ENCODE measurements around the gene MICAL3. TPM values are rescaled to one million over a fixed set of nuclear protein-coding genes. Genes with fewer than 3 reads are reported as not detected.

The MICAL3 gene
- total and polyA plus RNA-seq, 2 of the 8 experiments (the other 6 are each of a cell fraction or from before 2014, with no cell fraction given) = 8.3 to 41.8 TPM

DNA sequence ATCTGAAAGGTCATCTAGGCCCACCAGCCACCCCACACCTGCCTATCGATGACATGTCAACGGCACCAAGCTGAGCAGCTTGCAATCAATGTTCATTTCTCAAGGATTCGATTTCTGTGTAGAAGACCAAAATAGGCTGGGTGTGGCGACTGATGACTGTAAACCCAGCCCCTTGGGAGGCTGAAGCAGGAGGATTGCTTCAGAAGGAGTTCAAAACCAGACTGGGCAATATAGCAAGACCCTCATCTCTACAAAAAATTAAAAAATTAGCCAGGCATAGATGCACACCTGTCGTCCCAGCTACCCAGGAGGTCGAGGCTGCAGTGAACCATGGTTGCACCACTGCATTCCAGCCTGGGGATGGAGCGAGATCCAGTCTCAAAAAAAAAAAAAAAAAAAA, 108.7 kb downstream of the MICAL3 start:
- no peak overlapping the region for H3K4me2 ChIP-seq (ENCODE audit: insufficient read depth in 1 of 2, low read depth in 2 of 2, low read length in 2 of 2)
- no peak overlapping the region for H2BK5ac ChIP-seq (ENCODE audit: low read depth, low read length)
- no peaks in the 10 kb centered on the region for H3K9me3 ChIP-seq (ENCODE audit: insufficient read depth in 2 of 2, low read depth in 1 of 2, low read length in 1 of 2)
- H2AFZ ChIP-seq (ENCODE audit: low read length) = no peak overlapping the region
- no peak overlapping the region for H3K56ac ChIP-seq (replicated peaks; ENCODE audit: insufficient read length, low read depth, low read length)
- no peak overlapping the region for H2BK120ac ChIP-seq (replicated peaks; ENCODE audit: low read depth, low read length)
- H4K20me1 ChIP-seq (replicated peaks in 1 of 2; ENCODE audit: control insufficient read depth in 1 of 2, insufficient read depth in 2 of 2, low read length in 2 of 2) = peaks cover 6 to 29% of the 10 kb centered on the region in 2 experiments
- no peak overlapping the region for H3K23ac ChIP-seq (ENCODE audit: insufficient read length)
- H4K5ac ChIP-seq (ENCODE audit: insufficient read length, low read depth, low read length) = no peak overlapping the region
- H3K36me3 ChIP-seq (ENCODE audit: control insufficient read depth in 2 of 4, insufficient read depth in 4 of 4, low read length in 3 of 4) = no peaks in the 10 kb centered on the region
- CTCF ChIA-PET (ENCODE audit: partially characterized antibody) = interaction anchor here (1.4 kb wide), 1 partner anchor 130 kb away, joined by 3 read pairs; no protein-coding TSS in a partner anchor
- H3K23me2 ChIP-seq (ENCODE audit: low read depth, low read length) = no peaks in the 10 kb centered on the region
- H2BK20ac ChIP-seq (ENCODE audit: low read length) = no peak overlapping the region
- H3K27me3 ChIP-seq (replicated peaks in 1 of 4; ENCODE audit: control insufficient read depth in 3 of 4, extremely low read depth in 1 of 4, insufficient read depth in 3 of 4, low read length in 3 of 4) = no peaks in the 10 kb centered on the region
- no peak for FAIRE-seq
- H3K79me1 ChIP-seq (ENCODE audit: low read depth, low read length) = peaks cover 18% of the 10 kb centered on the region; the same call in 1 of the 2 replicates
- no peak overlapping the region for H4K91ac ChIP-seq (replicated peaks; ENCODE audit: insufficient read length, low read length)
- H3K4me3 ChIP-seq (ENCODE audit: extremely low read depth in 1 of 4, insufficient read depth in 2 of 4, low read depth in 3 of 4, low read length in 4 of 4) = no peak overlapping the region
- DNase-seq (ENCODE audit: low read depth in 1 of 2, low spot score in 2 of 2) = no peak
- 84% methylated on average over 6 of the region's 7 CpGs; no CpG with 5 or more reads in 1 of the 2 experiments for WGBS, 2 experiments (ENCODE audit: extremely low coverage in 1 of 2, insufficient coverage in 1 of 2, insufficient read length in 1 of 2, insufficient replicate concordance in 2 of 2, low coverage in 1 of 2, low lambda C conversion rate in 2 of 2, missing lambda C conversion rate in 1 of 2)
- H2AK5ac ChIP-seq (ENCODE audit: low read depth, low read length) = no peak overlapping the region
- POLR2A ChIA-PET (ENCODE audit: partially characterized antibody) = no interaction called here
- peaks cover 0 to 63% of the 10 kb centered on the region in 2 experiments; a peak in 2 of 4 replicates for H3K79me2 ChIP-seq (ENCODE audit: control insufficient read depth in 1 of 2, insufficient read depth in 2 of 2, low read length in 2 of 2)
- TF ChIP-seq NANOG (IDR thresholded peaks at IDR 0.05; ENCODE audit: insufficient read depth, low read depth, low read length, poor library complexity, severe bottlenecking) (no peak), HDAC2 (IDR thresholded peaks at IDR 0.05; ENCODE audit: borderline replicate concordance in 1 of 2, low read depth in 2 of 2, low read length in 2 of 2) (no peak), TCF12 (IDR thresholded peaks at IDR 0.05; ENCODE audit: low read depth, low read length) (no peak), RBBP5 (IDR thresholded peaks at IDR 0.05; ENCODE audit: borderline replicate concordance, low read depth, low read length) (no peak), RFX5 (IDR thresholded peaks at IDR 0.05; ENCODE audit: borderline replicate concordance, low read depth, low read length) (no peak), MAX (IDR thresholded peaks at IDR 0.05) (no peak), ATF3 (IDR thresholded peaks at IDR 0.05; ENCODE audit: insufficient read depth, low read depth, low read length) (no peak), CREB1 (IDR thresholded peaks at IDR 0.05) (no peak), ASH2L (IDR thresholded peaks at IDR 0.05; ENCODE audit: low read length) (no peak), SIX5 (IDR thresholded peaks at IDR 0.05; ENCODE audit: low read depth, low read length) (no peak), BRCA1 (IDR thresholded peaks at IDR 0.05; ENCODE audit: low read depth, low read length) (no peak), SUZ12 (IDR thresholded peaks at IDR 0.05; ENCODE audit: low read length) (no peak)
- H2BK15ac ChIP-seq (ENCODE audit: low read length) = no peak overlapping the region
- no peak overlapping the region for H3K27ac ChIP-seq (ENCODE audit: low read depth, low read length)
- H3K4ac ChIP-seq (replicated peaks; ENCODE audit: insufficient read length, low read depth, low read length) = no peak overlapping the region
- H2BK12ac ChIP-seq (ENCODE audit: low read depth, low read length) = no peak overlapping the region
- no peak overlapping the region for H3K18ac ChIP-seq (ENCODE audit: extremely low read depth, low read length)
- H3K14ac ChIP-seq (ENCODE audit: insufficient read length) = no peak overlapping the region
- H4K8ac ChIP-seq (ENCODE audit: extremely low read depth, insufficient read depth, low read length) = no peak overlapping the region
- H3K9ac ChIP-seq (replicated peaks in 1 of 4; ENCODE audit: extremely low read depth in 1 of 4, low read depth in 3 of 4, low read length in 3 of 4) = no peak overlapping the region
- peaks cover 11 to 19% (median 15%) of the 10 kb centered on the region in 4 experiments for H3K4me1 ChIP-seq (replicated peaks in 1 of 4; ENCODE audit: control insufficient read depth in 3 of 4, insufficient read depth in 4 of 4, low read length in 3 of 4)
